ENCODE data around the gene GPSM1. TPM values are rescaled to one million over a fixed set of nuclear protein-coding genes. Genes with fewer than 3 reads are reported as not detected.

The GPSM1 gene
- total and polyA plus RNA-seq, 2 experiments from 2014 or later, result 25.5 to 30.0 TPM

DNA sequence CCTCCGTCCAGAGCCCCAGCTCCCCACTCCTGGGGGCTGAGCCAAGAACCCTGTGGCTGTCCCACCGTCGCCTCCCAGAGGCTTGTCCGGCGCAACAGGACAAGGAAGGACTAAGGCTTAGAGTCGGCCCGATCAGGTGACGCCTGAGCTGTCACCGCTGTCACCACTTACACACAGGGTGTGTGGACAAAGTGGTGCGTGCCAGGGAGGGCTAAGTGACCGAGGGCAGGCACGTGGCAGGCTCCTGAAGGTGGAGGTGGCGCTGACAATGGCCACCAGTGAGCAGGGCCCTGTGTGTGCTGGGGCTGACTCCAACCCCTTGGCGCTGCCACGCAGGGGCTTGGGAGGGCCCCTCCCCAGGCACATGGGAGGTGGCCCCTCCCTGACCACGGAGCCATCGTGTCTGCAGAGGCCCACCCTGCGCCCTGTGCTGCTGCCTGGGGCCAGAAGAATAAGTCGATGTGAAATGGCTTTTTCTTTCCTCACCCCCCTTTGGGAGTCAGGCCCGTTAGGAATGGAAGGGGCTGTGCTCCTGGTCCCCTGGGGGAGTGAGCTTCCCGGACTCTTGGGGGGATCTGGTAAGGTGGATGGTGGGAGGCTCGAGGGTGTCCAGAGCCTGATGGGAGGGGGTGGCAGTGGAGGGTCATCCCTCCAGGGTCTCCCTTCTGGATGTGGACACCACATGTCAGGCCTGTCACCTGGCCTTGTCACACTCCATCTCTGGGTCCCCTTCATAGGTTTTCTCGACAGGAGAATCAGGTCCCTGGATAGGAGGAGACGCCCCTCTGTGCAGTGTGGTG is 2.6 kb upstream of the GPSM1 start:
- WGBS (ENCODE audit: low lambda C conversion rate, missing lambda C conversion rate), result 74% methylated on average over 24 of the region's 24 CpGs
- Histone ChIP-seq H3K9me2 (replicated peaks; ENCODE audit: insufficient read depth) (no peaks in the 10 kb centered on the region), H3K4me3 (no peak overlapping the region), H3K27me3 (no peaks in the 10 kb centered on the region), H3K36me3 (replicated peaks; ENCODE audit: insufficient read depth, low read depth) (no peaks in the 10 kb centered on the region), H3K4me1 (ENCODE audit: insufficient read depth) (peaks cover 27% of the 10 kb centered on the region), H4K20me1 (ENCODE audit: insufficient read depth, poor library complexity, severe bottlenecking) (peaks cover 15% of the 10 kb centered on the region), H3K27ac (no peak overlapping the region), H3K79me2 (peaks cover 20% of the 10 kb centered on the region), H2AFZ (no peak overlapping the region), H3K9me3 (ENCODE audit: low read depth) (no peaks in the 10 kb centered on the region), H3K4me2 (no peak overlapping the region)
- DNase-seq (ENCODE audit: low spot score), result no peak
- TF ChIP-seq, protein P1, sequence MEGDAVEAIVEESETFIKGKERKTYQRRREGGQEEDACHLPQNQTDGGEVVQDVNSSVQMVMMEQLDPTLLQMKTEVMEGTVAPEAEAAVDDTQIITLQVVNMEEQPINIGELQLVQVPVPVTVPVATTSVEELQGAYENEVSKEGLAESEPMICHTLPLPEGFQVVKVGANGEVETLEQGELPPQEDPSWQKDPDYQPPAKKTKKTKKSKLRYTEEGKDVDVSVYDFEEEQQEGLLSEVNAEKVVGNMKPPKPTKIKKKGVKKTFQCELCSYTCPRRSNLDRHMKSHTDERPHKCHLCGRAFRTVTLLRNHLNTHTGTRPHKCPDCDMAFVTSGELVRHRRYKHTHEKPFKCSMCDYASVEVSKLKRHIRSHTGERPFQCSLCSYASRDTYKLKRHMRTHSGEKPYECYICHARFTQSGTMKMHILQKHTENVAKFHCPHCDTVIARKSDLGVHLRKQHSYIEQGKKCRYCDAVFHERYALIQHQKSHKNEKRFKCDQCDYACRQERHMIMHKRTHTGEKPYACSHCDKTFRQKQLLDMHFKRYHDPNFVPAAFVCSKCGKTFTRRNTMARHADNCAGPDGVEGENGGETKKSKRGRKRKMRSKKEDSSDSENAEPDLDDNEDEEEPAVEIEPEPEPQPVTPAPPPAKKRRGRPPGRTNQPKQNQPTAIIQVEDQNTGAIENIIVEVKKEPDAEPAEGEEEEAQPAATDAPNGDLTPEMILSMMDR (IDR thresholded peaks at IDR 0.05; ENCODE audit: poor library complexity), result no peak
- TF ChIP-seq EZH2 (IDR thresholded peaks at IDR 0.05; ENCODE audit: borderline replicate concordance) (no peak), EZH2phosphoT487 (IDR thresholded peaks at IDR 0.05; ENCODE audit: low read depth, severe bottlenecking, unreplicated experiment) (no peak)

DNA sequence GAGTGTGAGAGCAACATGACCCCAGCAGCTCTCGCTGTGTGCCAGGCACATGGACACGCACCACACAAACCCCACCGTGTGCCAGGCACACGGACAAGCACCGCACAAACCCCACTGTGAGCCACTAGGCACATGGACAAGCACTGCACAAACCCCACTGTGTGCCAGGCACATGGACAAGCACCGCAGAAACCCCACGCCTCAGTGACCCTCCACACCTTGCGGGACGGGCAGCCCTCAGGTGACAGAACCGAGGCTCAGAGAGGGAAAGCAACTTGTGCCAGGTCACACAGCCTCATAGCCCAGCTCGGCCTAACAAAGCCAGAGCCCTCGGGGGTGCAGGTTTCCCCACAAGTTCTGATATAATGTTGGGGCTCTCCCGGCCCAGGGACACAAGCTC is 2.0 kb upstream of the GPSM1 start:
- Histone ChIP-seq H3K4me2 (peak overlapping the region; percentile 98), H2AFZ (no peak overlapping the region), H3K79me2 (peaks cover 27% of the 10 kb centered on the region), H4K20me1 (ENCODE audit: insufficient read depth, poor library complexity, severe bottlenecking) (peaks cover 18% of the 10 kb centered on the region), H3K9me2 (replicated peaks; ENCODE audit: insufficient read depth) (no peaks in the 10 kb centered on the region), H3K4me1 (ENCODE audit: insufficient read depth) (peaks cover 27% of the 10 kb centered on the region), H3K9me3 (ENCODE audit: low read depth) (no peaks in the 10 kb centered on the region), H3K36me3 (replicated peaks; ENCODE audit: insufficient read depth, low read depth) (no peaks in the 10 kb centered on the region), H3K27ac (peak overlapping the region; percentile 94), H3K4me3 (no peak overlapping the region), H3K27me3 (no peaks in the 10 kb centered on the region)
- 96% methylated on average over 13 of the region's 13 CpGs for WGBS (ENCODE audit: low lambda C conversion rate, missing lambda C conversion rate)
- no peak for DNase-seq (ENCODE audit: low spot score)
- no peak for TF ChIP-seq EZH2phosphoT487 (IDR thresholded peaks at IDR 0.05; ENCODE audit: low read depth, severe bottlenecking, unreplicated experiment)

DNA sequence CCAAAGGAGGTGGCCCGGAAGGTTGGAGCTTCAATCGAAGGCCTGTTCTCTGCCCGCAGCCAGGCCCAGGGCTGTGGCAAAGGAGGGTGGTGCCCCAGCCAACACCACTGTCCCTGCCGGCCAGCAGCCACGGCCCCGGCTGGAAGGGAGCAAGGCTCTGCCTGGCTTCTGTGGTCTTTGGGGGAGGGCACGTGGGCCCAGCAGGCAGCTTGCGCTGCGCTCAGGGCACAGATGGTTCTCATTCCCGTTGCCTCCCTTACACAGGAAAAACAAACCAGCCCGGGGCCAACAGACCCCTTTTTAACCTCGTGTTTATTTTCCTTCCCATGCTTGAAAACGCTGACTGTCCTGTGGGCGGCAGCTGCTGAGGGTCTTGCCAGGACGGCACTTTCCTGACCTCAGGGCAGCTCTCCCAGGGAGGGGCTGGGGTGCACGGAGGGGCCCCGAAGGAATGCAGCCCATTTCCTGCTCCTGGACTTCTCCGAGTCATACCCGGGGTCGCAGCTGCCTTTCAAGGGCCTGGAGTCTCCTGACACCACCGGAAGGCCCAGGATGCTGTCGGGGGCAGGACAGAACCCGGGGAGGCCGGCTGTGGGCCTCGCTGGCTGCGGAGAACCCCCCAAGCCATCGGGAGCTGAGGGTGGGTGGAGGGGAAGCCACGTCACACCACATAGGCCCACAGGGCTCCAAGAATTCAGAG is 1.1 kb upstream of the GPSM1 start:
- Histone ChIP-seq H3K4me3 (no peak overlapping the region), H3K27ac (peak overlapping the region; percentile 94), H3K9me3 (ENCODE audit: low read depth) (no peaks in the 10 kb centered on the region), H4K20me1 (ENCODE audit: insufficient read depth, poor library complexity, severe bottlenecking) (peaks cover 26% of the 10 kb centered on the region), H2AFZ (no peak overlapping the region), H3K79me2 (peaks cover 35% of the 10 kb centered on the region), H3K36me3 (replicated peaks; ENCODE audit: insufficient read depth, low read depth) (no peaks in the 10 kb centered on the region), H3K4me2 (peak overlapping the region; percentile 98), H3K27me3 (no peaks in the 10 kb centered on the region), H3K9me2 (replicated peaks; ENCODE audit: insufficient read depth) (no peaks in the 10 kb centered on the region), H3K4me1 (ENCODE audit: insufficient read depth) (peaks cover 27% of the 10 kb centered on the region)
- DNase-seq (ENCODE audit: low spot score), result peak; percentile 59
- TF ChIP-seq, protein P1 (IDR thresholded peaks at IDR 0.05; ENCODE audit: poor library complexity), result no peak
- no peak for TF ChIP-seq EZH2 (IDR thresholded peaks at IDR 0.05; ENCODE audit: borderline replicate concordance)
- TF ChIP-seq EZH2phosphoT487 (IDR thresholded peaks at IDR 0.05; ENCODE audit: low read depth, severe bottlenecking, unreplicated experiment), result no peak
- 31% methylated on average over 26 of the region's 28 CpGs for WGBS (ENCODE audit: low lambda C conversion rate, missing lambda C conversion rate)

DNA sequence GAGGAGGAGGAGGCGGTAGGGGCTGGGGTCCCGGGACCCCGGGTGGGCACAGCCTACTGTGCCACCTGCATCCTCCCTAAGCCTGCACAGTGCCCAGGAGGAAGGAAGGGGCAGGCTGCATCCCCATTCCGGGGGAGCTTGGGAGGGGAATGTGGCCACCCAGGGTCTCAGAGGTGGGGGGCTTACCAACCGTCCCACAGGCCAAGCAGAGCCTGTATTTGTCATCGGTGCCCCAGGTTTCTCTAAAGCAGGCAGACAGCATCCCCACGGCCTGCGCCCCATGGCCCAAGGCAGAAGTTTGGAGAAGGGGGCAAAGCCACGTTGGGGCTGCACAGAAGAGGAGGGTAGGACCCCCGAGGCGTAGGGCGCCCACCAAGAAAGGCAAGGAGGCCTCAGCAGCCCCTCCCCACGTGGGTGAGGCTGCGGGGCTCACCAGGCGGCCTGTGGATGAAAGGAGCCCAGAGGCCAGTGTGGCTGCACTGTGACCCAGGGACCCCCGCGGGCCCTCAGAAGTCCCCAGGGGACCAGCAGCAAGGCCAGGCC is 507 bp upstream of the GPSM1 start:
- H3K4me1 ChIP-seq (ENCODE audit: insufficient read depth), result peaks cover 27% of the 10 kb centered on the region
- no peaks in the 10 kb centered on the region for H3K27me3 ChIP-seq
- WGBS (ENCODE audit: low lambda C conversion rate, missing lambda C conversion rate), result 51% methylated on average over 13 of the region's 17 CpGs
- peak overlapping the region; percentile 94 for H3K27ac ChIP-seq
- TF ChIP-seq EZH2 (IDR thresholded peaks at IDR 0.05; ENCODE audit: borderline replicate concordance) (no peak), EZH2phosphoT487 (IDR thresholded peaks at IDR 0.05; ENCODE audit: low read depth, severe bottlenecking, unreplicated experiment) (no peak)
- TF ChIP-seq, protein P1 (IDR thresholded peaks at IDR 0.05; ENCODE audit: poor library complexity), result no peak
- H4K20me1 ChIP-seq (ENCODE audit: insufficient read depth, poor library complexity, severe bottlenecking), result peaks cover 31% of the 10 kb centered on the region
- peak overlapping the region; percentile 98 for H3K4me2 ChIP-seq
- H3K4me3 ChIP-seq, result no peak overlapping the region
- H3K79me2 ChIP-seq, result peaks cover 42% of the 10 kb centered on the region
- H3K9me2 ChIP-seq (replicated peaks; ENCODE audit: insufficient read depth), result no peaks in the 10 kb centered on the region
- no peak overlapping the region for H2AFZ ChIP-seq
- H3K36me3 ChIP-seq (replicated peaks; ENCODE audit: insufficient read depth, low read depth), result no peaks in the 10 kb centered on the region
- H3K9me3 ChIP-seq (ENCODE audit: low read depth), result no peaks in the 10 kb centered on the region
- DNase-seq (ENCODE audit: low spot score), result no peak
